Epithelial cell of proximal tubule (primary cell): ENCODE data around the gene AEN. TPM values are rescaled to one million over a fixed set of nuclear protein-coding genes. Genes with fewer than 3 reads are reported as not detected.

Source experiments
- DNase-seq: peaks from one replicate; pipeline ENCODE4 v3.0.0-alpha.2; 2011; ENCODE audit warnings: low read depth
- H3K4me3 ChIP-seq: 2 replicates; pipeline ENCODE4 v1.5.1; 2011; ENCODE audit warnings: low read depth, mild to moderate bottlenecking, low read length
- total RNA-seq: library from RNA; depleted of rRNA; stranded (reverse); fragments of >200 nt; gene quantifications from 2 replicates; pipeline ENCODE4 v1.2.3, GENCODE V29; 2015
- TF ChIP-seq, protein P1 (sequence below): conservative IDR thresholded peaks from 2 replicates; pipeline ENCODE4 v1.5.1; 2012; ENCODE audit warnings: low read depth, mild to moderate bottlenecking, low read length

Gene AEN
- total RNA-seq, 1 donor from 2014 or later = 58.8 TPM

DNA sequence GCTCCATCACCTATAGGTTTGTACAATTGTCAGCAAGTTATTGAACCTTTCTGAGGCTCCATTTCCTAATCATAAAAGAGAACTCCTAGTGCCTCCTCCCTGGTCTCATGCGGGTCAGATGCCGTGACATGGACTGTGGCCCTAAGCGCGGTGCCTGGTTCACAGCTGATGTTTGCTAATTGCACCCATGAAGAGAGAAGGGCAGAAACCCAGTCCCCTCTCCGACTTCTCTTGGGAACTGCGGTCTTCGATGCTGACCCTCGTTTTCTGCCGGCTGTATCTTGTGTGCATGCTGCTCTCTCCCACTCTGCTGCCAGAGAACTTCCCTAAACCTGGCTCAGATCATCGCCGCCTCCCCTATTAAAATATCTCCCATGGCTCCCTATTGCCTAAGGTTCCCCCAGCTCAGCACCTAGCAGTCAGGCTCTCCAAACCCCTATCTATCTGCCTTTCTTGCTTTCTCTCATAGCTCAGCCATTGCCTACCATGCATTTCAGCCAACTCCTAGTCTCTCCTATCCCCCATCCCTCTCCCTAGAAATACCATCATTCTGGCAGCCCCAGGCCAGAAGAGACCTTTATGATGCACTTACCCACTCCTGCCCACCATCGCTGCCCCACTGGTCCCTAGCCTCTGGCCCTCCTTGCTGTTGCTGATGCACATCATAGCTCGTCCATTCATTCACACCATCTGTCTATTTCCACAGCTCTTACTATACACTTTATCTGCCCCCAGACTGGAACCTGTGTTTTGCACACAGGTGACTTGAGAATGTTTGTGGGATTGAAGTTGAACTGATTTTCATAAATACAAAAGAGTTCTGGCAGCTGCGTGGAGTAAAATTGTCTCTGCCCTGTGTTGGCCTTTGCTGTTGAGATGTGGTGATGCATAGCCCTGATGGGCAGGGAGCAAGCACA is 24.3 kb downstream of the AEN start:
- TF ChIP-seq, protein P1, sequence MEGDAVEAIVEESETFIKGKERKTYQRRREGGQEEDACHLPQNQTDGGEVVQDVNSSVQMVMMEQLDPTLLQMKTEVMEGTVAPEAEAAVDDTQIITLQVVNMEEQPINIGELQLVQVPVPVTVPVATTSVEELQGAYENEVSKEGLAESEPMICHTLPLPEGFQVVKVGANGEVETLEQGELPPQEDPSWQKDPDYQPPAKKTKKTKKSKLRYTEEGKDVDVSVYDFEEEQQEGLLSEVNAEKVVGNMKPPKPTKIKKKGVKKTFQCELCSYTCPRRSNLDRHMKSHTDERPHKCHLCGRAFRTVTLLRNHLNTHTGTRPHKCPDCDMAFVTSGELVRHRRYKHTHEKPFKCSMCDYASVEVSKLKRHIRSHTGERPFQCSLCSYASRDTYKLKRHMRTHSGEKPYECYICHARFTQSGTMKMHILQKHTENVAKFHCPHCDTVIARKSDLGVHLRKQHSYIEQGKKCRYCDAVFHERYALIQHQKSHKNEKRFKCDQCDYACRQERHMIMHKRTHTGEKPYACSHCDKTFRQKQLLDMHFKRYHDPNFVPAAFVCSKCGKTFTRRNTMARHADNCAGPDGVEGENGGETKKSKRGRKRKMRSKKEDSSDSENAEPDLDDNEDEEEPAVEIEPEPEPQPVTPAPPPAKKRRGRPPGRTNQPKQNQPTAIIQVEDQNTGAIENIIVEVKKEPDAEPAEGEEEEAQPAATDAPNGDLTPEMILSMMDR = no peak
- no peak overlapping the region for H3K4me3 ChIP-seq
- no peak for DNase-seq

DNA sequence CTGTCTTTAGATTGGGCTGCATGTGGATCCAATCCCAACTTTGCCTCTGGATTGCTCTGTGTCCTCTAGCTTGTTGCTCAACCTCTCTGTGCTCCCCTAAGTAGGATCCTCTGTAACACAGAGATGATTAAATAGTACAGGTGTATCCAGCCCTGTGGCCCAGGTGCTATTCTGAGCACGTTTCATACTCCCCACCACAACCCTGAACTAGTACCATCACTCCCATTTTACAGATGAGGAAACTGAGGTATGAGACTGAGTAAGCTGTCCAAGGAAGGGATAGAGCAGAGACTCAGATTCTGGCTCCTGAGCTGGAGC is 24.9 kb downstream of the AEN start:
- DNase-seq = no peak
- TF ChIP-seq, protein P1 = no peak
- H3K4me3 ChIP-seq = no peak overlapping the region

DNA sequence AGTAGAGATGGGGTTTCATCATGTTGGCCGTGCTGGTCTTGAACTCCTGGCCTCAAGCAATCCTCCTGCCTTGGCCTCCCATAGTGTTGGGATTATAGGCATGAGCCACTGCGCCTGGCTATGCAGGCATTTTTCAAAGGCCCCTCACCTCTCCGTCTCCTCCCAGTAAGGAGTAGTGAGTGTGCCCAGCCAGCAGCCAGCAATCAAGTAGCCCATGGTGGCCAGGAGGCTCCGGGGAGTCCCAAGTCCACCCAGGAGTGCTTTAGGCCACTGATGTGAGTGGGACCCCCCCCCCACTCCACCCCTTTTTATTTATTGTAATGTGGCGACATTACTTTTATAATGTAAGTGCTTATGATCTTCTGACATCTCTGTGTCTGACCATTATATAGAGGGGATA is 25.8 kb downstream of the AEN start:
- DNase-seq = no peak
- no peak overlapping the region for H3K4me3 ChIP-seq
- TF ChIP-seq, protein P1 = no peak

DNA sequence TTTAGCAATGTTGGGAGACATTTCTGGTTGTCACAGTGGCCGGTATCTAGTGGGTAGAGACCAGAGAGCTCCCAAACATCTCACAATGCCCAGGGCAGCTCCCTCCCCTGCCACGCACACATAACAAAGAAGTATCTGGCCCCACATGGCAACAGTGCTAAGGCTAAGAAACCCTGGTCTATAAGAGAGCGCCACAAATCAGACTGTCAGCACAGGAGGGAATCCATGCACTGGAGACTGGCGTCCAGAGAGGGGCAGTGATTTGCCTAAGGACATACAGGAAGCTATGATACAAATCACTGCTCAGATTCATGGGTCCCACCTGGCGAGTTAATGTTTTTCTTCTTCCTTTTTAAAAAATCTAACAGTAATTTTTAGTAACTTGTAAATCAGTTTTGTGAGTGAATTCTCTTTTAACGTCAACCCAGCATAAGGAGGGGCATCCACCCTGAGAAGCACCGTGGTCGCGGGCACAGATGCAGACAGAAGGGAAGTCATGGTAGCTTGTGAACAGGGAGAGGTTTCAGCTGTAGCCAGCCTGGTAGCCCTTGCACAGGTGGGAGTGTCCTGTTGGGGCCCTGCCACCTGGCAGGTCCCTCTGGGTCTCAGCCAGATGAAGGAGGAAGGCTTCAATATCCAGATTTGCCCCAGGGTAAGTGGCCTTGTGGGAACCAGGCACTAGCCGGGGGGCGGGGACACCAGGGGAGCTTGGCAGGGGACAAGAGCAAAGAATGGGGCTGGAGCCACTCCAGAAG is 26.4 kb downstream of the AEN start:
- H3K4me3 ChIP-seq = no peak overlapping the region
- no peak for DNase-seq
- TF ChIP-seq, protein P1 = no peak

DNA sequence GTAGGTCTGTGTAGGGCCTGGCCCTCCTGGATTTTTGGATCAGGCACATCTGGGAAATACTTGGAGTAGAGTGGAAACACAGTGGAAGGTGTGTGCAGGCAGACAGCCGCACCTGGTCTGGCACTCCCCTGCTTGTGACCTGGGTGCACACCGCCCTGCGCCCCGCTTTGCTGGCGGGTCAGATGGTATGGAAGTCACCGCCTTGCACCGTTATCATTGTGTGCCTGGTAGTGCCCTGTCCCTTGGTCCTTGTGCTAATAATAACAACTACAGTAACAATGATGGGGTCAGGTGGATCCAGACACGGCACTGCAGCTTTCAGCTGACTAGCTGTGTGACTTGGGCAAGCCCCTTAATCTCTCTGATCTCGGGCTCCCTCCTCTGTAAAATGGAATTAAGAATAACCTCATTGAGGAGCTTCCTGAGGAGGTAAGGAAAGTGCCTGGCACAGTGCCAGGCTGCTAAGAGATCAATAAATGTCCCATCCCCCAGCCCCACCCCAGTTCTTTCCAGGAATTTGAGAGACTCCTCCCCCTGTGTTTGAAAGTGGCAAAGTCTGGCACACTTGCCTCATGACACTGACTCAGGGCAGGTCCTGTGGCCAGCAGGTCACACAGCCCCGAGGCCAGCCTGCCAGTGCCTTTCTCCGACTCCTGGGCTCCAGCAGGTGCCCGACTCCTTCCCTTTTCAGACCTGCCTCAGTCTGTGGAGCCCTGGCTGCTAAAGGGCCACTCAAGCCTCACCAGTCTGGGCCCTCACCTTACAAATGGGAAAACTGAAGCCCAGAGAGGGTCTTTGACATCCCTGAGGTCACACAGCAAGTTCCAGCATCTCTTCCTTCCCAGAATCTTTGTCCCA is 27.4 kb downstream of the AEN start:
- TF ChIP-seq, protein P1 = no peak
- no peak overlapping the region for H3K4me3 ChIP-seq
- no peak for DNase-seq

DNA sequence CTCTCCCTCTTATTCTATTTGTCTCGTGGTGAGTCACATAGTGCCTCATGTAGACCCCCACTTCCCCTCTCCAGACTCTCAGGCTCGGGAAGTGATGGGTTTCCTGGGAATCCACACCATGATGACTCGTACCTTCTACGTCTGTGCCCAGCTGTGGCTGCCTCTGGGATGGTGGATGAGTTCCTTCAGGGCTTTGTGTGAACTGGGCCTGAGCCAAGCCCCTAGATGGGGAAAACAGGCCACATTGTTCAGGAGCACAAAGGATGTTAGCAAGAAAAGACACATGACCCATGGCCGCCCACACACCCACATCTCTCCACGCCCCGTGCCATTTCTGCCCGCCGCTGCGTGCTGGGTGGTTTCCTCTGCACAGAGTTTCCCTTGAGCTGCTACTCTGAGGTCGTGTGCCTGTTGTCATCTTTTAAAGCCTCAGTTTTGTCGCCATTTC is 28.2 kb downstream of the AEN start:
- peak; percentile 67 for DNase-seq
- TF ChIP-seq, protein P1 = no peak
- no peak overlapping the region for H3K4me3 ChIP-seq
